NCI-H1436 (cell line): ENCODE results near the gene GTF3C2.
"Not testable (repeated sequence)": the region's sequence is repeated elsewhere in the genome, so short reads cannot be mapped to it uniquely, and the experiment has no call there.

ENCODE experiments used
- DNase-seq: peaks from one replicate; lab custom pipeline; 2025; lab: John Stamatoyannopoulos, UW

The GTF3C2 gene

DNA sequence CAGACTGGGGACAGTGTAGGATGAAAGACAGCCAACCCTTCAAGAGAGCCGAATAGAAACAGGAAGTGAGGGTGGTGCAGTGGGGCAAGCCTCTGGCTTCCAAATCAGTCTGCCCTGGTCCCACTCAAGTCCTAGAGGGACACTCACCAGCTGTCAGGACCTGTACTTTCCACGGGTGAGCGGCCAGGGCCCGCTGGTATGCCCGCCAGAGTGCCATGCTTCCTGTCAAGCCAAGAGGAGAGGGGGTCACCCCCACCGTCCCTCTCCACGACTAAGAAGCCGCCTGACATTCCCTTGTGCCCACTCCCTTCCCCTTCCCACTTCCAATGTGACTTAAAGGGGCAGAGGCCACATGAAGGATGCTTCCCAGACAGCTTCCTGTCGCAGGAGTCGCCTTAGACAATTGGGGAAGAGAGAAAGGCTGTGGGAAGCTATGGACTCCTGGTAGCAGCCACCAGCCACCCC is 34.2 kb downstream of the GTF3C2 start:
- no peak for DNase-seq

DNA sequence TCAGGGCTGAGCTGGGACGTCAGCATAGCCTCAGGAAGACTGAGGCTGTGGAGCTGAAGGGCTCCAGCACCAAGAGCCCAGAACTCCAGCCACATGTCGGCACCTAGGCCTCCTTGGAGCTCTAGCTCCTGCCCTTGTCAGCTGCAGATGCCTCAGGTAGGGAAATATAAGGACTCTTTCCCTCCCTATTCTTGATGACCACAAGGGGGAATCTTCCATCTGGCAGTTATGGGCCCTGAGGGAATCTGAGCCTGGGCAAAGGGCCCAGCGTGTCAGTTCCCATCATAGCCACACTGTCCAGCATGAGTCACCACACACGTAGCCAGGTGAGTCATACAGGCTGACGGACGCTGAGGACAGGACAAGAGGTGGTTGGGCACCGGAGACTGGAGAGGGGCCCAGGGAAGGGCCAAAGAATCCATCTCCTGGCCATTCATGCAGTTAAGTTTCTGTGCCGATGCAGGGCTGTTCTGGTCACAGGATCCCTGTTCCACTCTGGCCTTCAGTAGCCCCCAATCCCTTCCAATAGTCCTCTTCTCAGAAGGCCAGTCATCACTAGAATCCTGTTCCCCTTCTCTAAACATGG is 35.5 kb downstream of the GTF3C2 start:
- no peak for DNase-seq

DNA sequence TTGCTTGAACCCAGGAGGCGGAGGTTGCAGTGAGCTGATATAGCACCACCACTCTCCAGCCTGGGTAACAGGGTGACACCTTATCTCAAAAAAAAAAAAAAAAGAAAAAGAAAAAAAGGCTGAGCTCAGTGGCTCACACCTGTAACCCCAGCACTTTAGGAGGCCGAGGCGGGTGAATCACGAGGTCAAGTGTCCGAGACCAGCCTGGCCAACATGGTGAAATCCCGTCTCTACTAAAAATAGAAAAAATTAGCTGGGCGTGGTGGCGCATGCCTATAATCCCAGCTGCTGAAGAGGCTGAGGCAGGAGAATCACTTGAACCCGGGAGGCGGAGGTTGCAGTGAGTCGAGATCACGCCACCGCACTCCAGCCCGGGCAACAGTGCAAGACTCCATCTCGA is 36.7 kb downstream of the GTF3C2 start:
- DNase-seq: not testable (repeated sequence)

DNA sequence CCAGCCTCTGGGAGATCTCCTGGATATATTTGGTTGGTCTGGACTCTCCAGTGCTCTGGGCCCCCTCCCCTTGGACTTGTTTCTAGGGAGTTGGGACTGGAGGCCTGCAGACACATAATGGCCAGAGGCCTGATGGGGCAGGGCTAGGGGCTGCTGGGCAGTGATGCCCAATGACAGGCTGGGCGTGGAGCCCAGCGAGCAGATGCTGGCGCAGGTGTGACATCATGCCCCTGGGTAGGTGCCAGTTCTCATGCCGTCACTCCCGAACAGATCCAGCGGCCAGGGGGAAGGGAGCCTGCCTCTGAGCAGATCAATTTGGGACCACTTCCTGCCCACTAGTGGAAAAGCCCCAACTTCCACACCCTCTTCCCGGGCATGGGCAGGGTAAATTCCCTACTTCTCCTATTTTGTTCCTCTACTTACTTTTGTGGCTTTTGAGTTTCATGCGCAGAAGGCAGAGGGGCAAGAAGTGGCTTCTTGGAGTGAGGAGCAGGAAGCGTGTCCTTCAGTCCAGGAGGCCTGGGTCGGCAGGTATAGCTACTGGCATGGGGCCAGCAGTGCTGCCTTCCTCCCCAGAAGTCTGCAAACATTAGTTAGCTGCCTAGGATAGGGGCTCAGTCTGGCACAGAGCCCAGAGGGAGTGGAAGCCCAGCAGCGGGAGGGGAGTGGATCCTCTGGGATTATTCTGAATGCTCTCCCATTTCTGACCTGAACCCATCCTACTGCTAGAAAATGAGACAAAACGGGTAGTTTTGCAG is 39.7 kb downstream of the GTF3C2 start:
- no peak for DNase-seq

DNA sequence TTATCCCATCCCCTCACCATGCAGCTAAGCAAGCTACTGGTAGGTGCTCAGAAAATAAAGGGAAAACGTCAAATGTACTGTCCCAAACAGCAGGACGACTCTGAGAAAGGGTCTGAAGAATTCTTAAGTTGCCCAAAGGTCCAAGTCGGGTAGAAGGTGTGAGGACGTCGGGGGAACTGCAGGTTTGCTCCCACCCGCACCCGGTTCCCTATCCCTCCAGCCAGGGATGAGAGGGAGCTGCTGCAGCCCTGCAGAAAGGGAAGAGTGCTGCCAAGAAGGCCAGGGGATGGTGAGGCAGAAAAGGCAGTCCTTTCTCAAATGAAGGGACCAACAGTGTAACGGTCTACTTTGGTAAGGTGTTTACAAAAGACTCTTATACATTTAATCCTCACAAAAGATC is 41.4 kb downstream of the GTF3C2 start:
- no peak for DNase-seq

DNA sequence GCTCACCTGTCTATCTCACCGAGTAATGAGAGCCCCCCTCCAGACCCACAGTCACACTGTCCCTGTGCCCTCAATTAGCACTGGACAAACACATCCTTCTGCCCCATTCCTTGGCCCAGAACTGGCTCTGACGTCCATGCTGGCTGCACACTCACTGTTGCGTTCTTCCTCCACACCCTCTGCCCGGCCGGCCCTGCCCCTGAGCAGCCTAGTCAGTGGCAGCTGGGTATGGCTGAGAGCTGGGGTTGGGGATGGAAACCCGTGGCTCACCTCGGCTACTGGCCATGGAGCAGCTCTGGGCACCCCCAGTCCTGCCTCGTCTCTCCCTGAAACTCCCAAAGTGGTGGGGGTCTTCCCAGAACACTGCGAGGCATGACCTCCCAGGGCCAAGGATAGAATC is 41.9 kb downstream of the GTF3C2 start:
- DNase-seq: no peak

DNA sequence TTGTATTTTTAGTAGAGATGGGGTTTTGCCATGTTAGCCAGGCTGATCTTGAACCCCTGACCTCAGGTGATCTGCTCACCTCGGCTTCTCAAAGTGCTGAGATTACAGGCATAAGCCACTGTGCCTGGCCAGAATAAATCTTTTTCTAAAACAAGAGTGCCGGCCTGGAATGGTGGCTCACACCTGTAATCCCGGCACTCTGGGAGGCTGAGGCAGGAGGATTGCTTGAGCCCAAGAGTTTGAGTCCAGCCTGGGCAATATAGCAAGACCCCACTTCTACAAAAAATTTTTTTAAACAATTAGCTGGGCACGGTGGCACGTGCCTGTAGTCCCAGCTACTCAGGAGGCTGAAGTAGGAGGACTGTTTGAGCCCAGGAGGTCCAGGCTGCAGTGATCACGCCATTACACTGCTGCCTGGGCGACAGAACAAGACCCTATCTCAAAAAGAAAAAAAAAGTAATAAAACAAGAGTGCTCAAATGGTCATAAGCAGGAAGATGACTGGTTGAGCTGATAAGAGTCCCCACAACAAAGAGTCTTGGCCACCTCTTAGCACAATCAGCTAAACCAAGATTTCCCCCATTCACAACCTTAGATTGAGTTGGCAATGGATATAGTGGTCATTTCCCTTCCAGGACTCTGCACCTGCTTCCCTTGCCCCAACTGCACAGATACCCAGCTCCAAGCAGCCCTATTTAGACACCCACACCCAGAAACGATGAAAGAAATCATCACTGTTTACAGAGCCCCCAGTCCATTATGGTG is 42.5 kb downstream of the GTF3C2 start:
- no peak for DNase-seq

DNA sequence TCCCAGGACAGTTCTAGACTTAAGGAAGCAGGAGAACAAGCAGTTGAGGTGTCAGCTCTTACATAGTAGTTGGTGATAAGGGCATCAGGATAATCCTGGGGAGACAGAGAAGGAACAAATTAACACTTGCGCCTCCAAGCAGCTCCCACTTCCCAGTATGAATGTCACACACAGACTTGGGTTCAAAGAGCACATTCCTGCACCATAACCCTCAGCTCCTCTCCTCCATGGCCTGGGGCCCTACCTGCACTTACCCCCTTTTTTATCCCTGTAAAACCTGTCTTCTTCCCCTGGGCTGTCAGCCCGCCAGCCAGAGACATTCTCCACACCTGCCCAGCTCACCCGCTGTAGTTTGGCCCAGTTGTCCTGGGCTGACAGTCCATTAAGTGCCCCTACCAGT is 44.4 kb downstream of the GTF3C2 start:
- no peak for DNase-seq

DNA sequence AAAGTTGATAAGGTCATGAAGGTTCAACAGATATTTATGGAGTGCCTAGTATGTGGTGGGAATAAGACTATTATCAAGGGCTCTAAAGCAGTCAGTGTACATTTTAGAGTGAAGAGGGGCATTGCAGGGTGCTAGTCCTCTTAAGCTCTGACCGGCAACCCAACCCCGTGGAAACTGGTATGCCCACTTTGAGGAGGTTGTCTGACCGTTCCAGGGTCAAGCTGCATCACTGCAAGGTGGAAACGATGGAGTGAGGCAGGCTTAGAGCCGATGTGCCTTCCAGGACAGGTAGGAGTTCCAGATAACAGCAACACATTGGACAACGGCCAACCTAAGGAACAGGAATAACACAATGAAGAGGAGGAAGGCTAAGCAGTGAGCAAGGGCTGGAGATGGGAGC is 46.9 kb downstream of the GTF3C2 start:
- DNase-seq: no peak

DNA sequence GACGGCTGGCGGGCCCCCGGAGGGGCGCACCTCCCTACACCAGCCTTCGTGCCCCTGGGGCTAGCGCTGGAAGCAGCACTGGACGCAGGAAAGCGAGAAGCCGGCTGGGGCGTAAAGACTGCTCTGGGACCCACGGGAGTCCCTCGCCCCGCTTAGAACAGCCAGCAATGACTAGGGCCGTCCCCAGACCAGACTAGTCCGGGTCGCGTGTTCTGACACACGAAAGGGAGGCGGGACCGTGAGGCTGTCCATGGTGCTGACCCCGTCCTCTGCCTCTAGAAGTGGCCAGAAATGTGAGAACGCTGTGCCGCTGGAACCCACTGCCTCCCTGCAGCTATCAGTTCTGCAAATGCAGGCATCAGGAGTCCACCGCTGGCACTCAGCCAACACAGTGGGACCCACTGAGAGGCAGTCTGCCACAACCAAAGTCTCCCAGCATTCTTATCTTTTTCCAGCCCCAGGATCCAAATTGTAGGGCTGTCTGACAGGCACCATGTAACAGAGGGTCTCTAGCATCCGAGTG is 48.1 kb downstream of the GTF3C2 start, which contains the start of gene UCN:
UCN (minus strand) TSS at position 87 of the 523 bp plus-strand sequence. CDS start 550 bp downstream, outside the sequence.
- no peak for DNase-seq

DNA sequence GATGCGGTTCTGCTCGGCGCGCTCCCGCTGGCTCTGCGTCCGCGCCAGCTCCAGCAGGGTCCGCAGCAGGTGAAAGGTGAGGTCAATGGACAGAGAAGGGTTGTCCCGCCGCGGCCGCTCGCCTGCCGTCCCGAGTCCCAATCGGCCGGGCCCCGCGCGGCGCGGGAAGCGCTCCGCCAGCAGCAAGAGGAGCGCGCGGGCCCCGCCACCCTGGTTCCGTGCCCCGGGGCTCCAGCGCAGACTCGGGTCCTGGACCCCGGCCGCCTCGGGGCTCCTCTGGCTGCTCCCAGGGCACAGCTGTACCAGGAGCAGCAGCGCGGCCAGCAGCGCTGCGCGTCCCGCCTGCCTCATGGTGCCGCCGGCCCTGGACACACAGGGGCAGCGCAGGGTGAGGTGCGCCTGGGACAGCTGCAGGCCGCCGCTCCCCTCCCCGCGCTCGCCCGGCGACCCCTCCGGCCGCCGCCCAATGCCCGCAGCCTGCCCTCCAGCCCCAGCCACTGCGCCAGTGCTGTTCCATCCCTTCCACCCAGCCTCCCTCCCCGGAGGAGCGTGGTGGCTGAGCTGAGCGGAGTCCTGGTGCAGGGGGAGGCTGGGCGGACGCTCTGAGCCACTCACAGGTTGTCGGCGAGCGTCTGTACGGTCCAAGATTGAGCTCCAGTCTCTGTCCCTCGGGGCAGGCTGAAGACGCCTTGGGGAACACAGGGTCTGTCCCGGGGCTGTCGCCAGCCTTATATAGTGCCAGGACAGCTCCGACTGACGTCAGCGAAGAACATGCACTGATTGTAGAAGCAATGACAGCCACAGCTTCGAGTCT is 48.8 kb downstream of the GTF3C2 start:
- DNase-seq: no peak

DNA sequence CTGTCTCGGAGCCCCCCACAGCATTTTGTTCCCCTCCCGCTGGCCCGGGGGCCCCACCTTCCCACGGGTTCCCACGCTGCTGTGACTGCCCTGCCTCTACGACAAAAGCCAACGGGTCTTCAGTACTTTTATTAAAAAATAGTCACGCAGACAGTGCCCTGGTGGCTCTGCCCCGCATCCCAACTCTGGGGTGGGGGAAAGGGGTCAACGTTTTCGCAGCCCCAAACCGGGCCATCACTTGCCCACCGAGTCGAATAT is 49.3 kb downstream of the GTF3C2 start:
- DNase-seq: no peak

DNA sequence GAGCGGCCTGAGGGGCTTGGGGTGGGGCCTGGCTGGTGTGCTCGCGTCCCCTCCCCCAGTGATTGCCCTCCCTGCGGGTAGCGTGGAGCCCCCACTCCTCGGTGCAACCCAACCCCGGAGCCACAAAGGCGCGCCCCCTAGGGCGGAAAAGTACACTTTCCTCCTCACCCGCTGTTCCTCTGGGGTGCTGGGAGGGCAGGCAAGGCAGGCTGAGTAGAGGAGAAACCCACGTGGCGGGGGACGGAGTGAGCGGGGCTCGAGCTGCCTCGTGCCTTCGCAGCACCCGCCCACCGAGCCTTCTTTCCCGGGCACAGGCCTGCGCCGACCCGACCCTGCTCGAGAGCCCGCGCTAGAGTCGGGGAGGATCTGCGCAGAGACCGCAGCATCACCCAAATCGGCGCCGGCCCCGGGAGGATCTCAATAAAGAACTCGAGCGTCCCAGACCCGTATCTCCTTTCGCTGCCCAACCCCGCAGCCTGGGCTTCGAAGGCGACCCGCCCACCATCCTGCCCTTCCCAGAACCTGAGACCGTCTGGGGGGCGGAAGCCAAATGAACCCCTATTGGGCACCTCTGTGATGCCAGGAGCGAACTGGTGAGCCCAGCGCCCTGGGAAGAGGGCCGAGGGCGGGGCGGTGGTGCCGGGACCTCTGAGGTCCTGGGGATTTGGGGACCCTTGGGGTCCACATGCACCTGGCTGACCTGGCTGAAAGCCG is 49.8 kb downstream of the GTF3C2 start:
- DNase-seq: no peak

DNA sequence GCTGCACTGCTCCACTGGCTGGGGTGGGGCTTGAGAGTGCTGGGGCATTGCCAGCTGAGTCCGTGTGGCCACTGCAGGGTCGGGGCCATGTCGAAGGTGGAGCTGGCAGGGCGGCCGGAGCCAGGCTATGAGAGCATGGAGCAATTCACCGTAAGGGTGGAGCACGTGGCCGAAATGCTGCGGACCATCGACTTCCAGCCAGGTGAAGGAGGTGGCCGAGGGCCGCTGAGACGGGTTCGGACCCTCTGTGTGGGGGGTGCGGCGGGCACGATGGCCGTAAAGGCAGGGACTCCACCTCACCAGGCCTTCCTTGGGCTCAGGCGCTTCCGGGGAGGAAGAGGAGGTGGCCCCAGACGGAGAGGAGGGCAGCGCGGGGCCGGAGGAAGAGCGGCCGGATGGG is 50.4 kb downstream of the GTF3C2 start:
- no peak for DNase-seq

DNA sequence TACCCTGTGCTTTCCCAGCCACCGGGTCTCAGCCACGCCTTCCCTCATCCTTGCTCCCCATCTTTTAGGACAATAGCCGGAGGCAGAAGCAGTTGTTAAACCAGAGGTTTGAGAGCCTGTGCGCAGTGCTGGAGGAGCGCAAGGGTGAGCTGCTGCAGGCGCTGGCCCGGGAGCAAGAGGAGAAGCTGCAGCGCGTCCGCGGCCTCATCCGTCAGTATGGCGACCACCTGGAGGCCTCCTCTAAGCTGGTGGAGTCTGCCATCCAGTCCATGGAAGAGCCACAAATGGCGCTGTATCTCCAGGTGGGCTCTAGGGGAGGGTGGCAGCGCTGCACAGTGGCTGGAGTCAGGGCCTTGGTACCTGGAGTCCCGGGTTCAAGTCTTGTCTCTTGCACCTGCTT is 51.0 kb downstream of the GTF3C2 start:
- DNase-seq: no peak

DNA sequence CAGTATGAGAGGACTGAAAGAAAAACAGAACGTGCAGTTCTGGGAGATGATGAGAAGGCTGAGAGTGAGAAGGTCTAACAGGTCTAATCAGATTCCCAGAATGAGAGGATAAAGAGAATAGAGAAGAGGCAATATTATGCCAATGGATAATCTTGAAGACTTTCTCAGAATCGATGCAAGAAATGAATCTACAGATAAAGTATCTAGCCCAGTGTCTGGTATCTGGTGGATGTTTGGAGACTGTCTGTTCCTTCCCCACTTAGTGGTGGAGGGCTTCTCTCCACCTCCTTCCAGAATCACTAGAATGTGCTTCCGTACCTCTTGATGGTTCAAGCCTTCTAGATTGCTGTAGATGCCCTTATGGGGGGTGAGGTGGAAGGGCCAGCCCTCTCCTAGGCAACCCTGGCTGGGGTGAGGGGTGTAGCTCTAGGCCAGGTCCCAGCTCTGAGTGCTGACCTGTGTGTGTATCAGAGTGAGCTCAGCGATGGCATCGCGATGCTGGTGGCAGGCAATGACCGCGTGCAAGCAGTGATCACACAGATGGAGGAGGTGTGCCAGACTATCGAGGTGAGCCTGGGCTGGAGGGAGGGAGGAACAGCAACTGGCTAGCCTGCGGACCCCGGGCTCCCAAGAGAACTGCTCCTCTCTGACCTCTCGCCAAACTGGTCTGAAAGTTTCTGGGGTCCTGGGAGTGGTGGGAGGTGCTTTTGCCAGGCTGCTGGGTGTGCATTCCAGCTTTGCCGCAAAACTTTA is 51.9 kb downstream of the GTF3C2 start:
- DNase-seq: no peak

DNA sequence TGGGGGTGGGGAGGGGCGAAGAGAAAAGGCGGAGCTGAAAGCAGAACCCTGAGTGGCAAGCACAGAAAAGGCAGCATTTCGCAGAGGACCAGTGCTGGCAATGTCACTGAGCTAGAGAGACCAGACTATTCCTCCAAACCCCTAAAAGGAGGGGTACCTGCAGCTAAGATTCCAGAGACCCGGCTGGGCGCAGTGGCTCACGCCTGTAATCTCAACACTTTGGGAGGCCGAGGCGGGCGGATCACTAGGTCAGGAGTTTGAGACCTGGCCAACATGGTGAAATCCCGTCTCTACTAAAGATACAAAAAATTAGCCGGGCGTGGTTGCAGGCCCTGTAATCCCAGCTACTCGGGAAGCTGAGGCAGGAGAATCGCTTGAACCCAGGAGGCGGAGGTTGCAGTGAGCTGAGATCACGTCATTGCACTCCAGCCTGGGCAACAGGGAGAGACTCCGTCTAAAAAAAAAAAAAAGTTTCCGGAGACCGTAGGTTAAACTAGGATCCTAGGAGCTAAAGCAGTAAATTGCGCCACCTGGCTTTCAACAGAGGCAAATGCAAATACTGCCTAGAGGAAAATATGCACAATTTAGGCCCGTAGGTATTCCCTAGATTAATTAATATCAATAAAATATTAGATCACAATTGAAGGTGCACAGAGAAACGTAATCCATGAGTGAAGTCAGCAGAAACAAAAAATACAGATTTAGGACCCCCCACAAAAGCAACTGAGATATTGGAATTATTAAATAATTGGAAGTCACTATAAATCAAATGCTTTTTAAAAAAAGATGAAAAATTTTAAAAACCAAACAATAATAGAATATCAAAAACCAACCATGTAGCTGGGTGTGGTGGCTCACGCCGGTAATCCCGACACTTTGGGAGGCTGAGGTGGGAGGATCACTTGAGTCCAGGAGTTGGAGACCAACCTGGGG is 53.2 kb downstream of the GTF3C2 start:
- DNase-seq: peak; percentile 73

DNA sequence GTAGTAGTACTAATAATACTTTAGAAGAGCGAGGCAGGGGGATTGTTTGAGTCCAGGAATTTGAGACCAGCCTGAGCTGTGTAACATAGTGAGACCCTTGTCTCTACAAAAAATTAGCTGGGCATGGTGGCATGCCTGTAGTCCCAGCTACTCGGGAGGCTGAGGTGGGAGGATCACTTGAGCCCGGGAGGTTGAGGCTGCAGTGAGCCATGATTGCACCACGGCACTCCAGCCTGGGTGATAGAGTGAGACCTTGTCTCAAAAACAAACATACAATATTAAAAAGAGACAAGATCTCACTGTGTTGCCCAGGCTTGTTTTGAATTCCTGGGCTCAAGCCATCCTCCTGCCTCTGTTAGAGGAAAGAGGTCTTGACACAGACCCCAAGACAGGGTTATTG is 56.0 kb downstream of the GTF3C2 start:
- DNase-seq: not testable (repeated sequence)

DNA sequence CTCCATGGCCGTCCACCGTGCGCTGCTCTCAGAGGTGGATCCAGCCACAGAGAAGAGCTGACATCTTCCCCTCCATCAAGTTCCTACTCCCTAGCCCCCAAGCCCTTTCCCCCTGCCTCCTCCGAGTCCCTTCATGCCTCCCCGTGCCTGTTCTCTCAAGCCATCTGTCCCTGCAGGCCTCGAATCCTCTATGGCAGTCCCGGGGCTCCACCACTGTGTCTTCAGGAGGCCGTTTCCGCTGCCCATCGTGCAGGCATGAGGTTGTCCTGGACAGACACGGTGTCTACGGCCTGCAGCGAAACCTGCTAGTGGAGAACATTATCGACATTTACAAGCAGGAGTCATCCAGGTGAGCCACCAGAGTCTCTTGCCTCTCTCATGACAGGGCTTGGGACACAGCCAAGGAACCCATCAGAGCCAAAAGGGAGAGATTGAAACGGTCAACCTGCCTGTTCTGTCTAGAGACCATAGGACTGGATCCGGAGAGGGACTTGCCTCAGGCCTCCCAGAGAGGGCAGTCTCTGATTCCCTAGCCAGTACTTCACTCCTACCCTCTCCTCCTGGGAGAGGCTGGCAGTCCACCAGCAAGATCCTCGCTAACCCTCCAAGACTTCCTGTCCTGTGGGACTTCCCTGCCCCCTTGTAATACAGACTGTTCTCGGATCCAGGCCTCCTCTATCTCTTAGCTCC is 58.0 kb downstream of the GTF3C2 start:
- DNase-seq: no peak
